Stomach smooth muscle (tissue), 2 donors: ENCODE results near the gene CDK12.

Experiments used
- H3K27ac ChIP-seq: one replicate; pipeline ENCODE4 v1.7.0; 2013; ENCODE audit warnings: mild to moderate bottlenecking, low read length, inconsistent platforms
- H3K27me3 ChIP-seq, 2 donors: one replicate each; pipeline ENCODE4 v1.7.0; 2013; ENCODE audit warnings: low read length in 2 of 2; ENCODE audit not compliant: insufficient read depth in 2 of 2, control insufficient read depth in 1 of 2
- H3K36me3 ChIP-seq, 2 donors: one replicate each; pipeline ENCODE4 v1.7.0; 2013; ENCODE audit warnings: low read length in 2 of 2; ENCODE audit not compliant: control insufficient read depth in 2 of 2, insufficient read depth in 2 of 2
- H3K4me1 ChIP-seq: one replicate; pipeline ENCODE4 v1.7.0; 2013; ENCODE audit warnings: low read length; ENCODE audit not compliant: control insufficient read depth, insufficient read depth
- H3K4me3 ChIP-seq, 2 donors: one replicate each; pipeline ENCODE4 v1.7.0; 2013; ENCODE audit warnings: low read length in 2 of 2
- H3K9ac ChIP-seq, 2 donors: one replicate each; pipeline ENCODE4 v1.7.0; 2013; ENCODE audit warnings: low read length in 2 of 2, mild to moderate bottlenecking in 1 of 2
- H3K9me3 ChIP-seq, 2 donors: one replicate each; pipeline ENCODE4 v1.7.0; 2013; ENCODE audit warnings: low read length in 2 of 2; ENCODE audit not compliant: control insufficient read depth in 2 of 2
- donor health status: healthy.
- donor health status: Pancreatic carcinoma.

The CDK12 gene

GRCh38 chr17:39581759-39582085 lies 120.4 kb downstream of the CDK12 start:
- no peaks in the 10 kb centered on the region for H3K36me3 ChIP-seq
- no peaks in the 10 kb centered on the region for H3K9me3 ChIP-seq
- H3K4me3 ChIP-seq = no peak overlapping the region
- H3K27me3 ChIP-seq = peaks cover 0 to 2% of the 10 kb centered on the region in 2 donors
- no peak overlapping the region for H3K9ac ChIP-seq
- H3K27ac ChIP-seq = no peak overlapping the region
- H3K4me1 ChIP-seq = no peaks in the 10 kb centered on the region

DNA sequence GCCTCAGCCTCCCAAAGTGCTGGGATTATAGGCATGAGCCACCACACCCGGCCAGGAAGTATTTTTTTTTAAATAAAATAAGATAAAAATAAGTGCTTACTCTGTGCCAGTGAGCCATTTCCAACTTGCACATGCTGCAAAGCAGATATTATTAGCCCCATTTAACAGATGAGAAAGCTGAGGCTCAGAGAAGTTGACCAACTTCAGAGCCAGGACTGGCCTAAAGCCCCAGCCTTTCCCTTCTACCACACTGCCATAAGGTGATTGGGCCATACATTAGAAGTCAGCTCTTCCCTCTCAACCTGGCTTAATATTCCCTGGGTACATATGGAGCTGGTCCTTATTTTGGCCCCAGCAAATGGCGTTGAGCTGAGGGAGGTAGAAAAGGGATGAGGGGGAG lies 121.4 kb downstream of the CDK12 start:
- H3K27ac ChIP-seq = no peak overlapping the region
- H3K9me3 ChIP-seq = no peaks in the 10 kb centered on the region
- no peak overlapping the region for H3K4me3 ChIP-seq
- no peak overlapping the region for H3K9ac ChIP-seq
- H3K36me3 ChIP-seq = no peaks in the 10 kb centered on the region
- no peaks in the 10 kb centered on the region for H3K4me1 ChIP-seq
- H3K27me3 ChIP-seq = peaks cover 0 to 2% of the 10 kb centered on the region in 2 donors
